HG03571 (cell line): ENCODE data around the gene HK3.
"Not testable (repeated sequence)": the region's sequence is repeated elsewhere in the genome, so short reads cannot be mapped to it uniquely, and the experiment has no call there.

Experiments used
- ATAC-seq: cut with Tn5 transposase; IDR thresholded peaks from one replicate; pipeline ENCODE4 v1.9.1; 2021; ENCODE audit not compliant: unreplicated experiment

The HK3 gene

GRCh38 chr5:176883700-176884570, 15.2 kb downstream of the HK3 start:
- no peak for ATAC-seq

GRCh38 chr5:176882567-176882903, 16.6 kb downstream of the HK3 start:
- no peak for ATAC-seq

- ATAC-seq: no peak
These were observed 17.2 kb downstream of the HK3 start for GRCh38 chr5:176881816-176882566.

GRCh38 chr5:176881021-176881749, 18.0 kb downstream of the HK3 start:
- no peak for ATAC-seq

GRCh38 chr5:176880366-176881020, 18.7 kb downstream of the HK3 start:
- ATAC-seq: no peak

- no peak for ATAC-seq
These were observed 19.3 kb downstream of the HK3 start for GRCh38 chr5:176879663-176880361.

- no peak for ATAC-seq
These were observed 20.1 kb downstream of the HK3 start for GRCh38 chr5:176878906-176879662.

- ATAC-seq: no peak
These were observed 20.7 kb downstream of the HK3 start for GRCh38 chr5:176878463-176878862.

GRCh38 chr5:176877793-176878331, 21.3 kb downstream of the HK3 start:
- no peak for ATAC-seq

GRCh38 chr5:176876506-176877431, 22.4 kb downstream of the HK3 start:
- no peak for ATAC-seq

- ATAC-seq: no peak
These were observed 23.2 kb downstream of the HK3 start for GRCh38 chr5:176875783-176876505.

- ATAC-seq: no peak
These were observed 24.1 kb downstream of the HK3 start for GRCh38 chr5:176875014-176875550.

DNA sequence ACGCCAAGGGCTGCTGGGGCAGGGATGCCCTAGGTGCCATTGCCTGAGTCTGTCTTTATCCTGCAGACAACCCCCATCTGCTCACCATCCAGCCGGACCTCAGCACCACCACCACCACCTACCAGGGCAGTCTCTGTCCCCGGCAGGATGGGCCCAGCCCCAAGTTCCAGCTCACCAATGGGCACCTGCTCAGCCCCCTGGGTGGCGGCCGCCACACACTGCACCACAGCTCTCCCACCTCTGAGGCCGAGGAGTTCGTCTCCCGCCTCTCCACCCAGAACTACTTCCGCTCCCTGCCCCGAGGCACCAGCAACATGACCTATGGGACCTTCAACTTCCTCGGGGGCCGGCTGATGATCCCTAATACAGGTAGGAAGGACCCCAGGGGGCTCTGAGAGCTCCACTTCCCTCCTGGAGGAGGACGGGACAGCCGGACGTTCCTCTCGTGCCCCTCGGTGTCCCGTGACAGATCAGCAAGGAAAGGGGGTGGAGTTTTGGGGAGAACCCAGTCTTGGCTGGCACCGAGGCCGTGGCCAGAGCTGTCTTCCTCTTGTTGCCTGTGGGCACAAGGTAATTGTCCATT, 24.9 kb downstream of the HK3 start:
- ATAC-seq: no peak

- ATAC-seq: no peak
These were observed 25.5 kb downstream of the HK3 start for GRCh38 chr5:176873541-176874172.

DNA sequence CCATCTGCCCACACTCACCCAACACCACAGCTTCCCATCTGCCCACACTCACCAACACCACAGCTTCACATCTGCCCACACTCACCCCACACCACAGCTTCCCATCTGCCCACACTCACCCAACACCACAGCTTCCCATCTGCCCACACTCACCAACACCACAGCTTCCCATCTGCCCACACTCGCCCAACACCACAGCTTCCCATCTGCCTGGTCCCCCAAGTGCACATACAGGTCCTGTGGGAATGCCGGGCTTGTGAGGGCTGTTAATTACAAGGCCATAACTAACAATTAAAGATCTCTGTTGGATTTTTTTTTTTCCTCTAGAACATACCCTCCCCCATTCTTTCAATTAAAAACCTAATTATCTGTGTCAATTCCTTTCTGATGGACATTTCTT, 26.1 kb downstream of the HK3 start:
- ATAC-seq: not testable (repeated sequence)

GRCh38 chr5:176872586-176872985, 26.6 kb downstream of the HK3 start:
- not testable (repeated sequence) for ATAC-seq

DNA sequence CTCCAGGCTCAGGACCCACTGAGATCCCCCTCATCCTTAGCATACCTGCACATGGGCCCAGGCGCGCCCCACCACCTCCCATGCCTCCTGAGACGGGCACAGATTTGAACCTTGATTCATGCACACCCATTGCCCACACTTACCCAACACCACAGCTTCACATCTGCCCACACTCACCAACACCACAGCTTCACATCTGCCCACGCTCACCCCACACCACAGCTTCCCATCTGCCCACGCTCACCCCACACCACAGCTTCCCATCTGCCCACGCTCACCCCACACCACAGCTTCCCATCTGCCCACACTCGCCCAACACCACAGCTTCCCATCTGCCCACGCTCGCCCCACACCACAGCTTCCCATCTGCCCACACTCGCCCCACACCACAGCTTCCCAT, 28.5 kb downstream of the HK3 start:
- ATAC-seq: not testable (repeated sequence)
